ENCODE results near the gene SEPTIN6. TPM values are rescaled to one million over a fixed set of nuclear protein-coding genes. Genes with fewer than 3 reads are reported as not detected.

Gene SEPTIN6
- total and polyA plus RNA-seq, 2 donors (not counting 1 experiment from before 2014, with no cell fraction given), result 5.6 to 12.8 TPM

DNA sequence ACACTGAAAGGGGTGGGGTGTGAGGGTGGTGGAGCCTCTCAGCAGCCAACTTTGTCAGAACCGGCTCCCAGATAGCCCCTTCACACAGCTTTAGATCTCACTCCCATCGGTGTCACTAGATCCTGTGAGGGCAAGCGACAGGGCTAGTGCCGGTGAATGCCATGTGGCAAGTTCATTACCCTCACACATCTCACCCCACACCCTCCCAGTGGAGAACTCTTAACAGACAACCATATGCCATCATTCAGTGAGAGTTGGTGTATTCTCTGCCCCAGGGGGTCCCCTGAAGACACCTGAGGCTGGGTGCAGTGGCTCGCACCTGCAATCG lies 15.3 kb downstream of the SEPTIN6 start:
- Histone ChIP-seq H2AFZ (ENCODE audit: low read length) (no peak overlapping the region), H3K27ac (ENCODE audit: insufficient read depth, low read length) (no peak overlapping the region), H3K9ac (ENCODE audit: insufficient read depth, low read length) (no peak overlapping the region), H3K4me1 (ENCODE audit: control insufficient read depth, extremely low read depth, insufficient read depth, low read length) (no peaks in the 10 kb centered on the region), H3K79me2 (ENCODE audit: control insufficient read depth, insufficient read depth, low read length) (no peaks in the 10 kb centered on the region), H4K20me1 (ENCODE audit: control insufficient read depth, extremely low read depth, insufficient read depth, low read length) (no peaks in the 10 kb centered on the region), H3K4me3 (replicated peaks in 1 of 4; ENCODE audit: control extremely low read depth in 1 of 4, insufficient read depth in 1 of 4, low read depth in 3 of 4, low read length in 4 of 4) (no peak overlapping the region), H3K9me3 (ENCODE audit: control insufficient read depth, insufficient read depth, low read depth, low read length) (no peaks in the 10 kb centered on the region), H3K27me3 (ENCODE audit: control insufficient read depth, insufficient read depth, low read length) (no peaks in the 10 kb centered on the region), H3K4me2 (ENCODE audit: extremely low read depth, insufficient read depth, low read length) (no peak overlapping the region), H3K36me3 (ENCODE audit: control insufficient read depth, insufficient read depth, low read length) (no peaks in the 10 kb centered on the region)
- TF ChIP-seq, protein P1, sequence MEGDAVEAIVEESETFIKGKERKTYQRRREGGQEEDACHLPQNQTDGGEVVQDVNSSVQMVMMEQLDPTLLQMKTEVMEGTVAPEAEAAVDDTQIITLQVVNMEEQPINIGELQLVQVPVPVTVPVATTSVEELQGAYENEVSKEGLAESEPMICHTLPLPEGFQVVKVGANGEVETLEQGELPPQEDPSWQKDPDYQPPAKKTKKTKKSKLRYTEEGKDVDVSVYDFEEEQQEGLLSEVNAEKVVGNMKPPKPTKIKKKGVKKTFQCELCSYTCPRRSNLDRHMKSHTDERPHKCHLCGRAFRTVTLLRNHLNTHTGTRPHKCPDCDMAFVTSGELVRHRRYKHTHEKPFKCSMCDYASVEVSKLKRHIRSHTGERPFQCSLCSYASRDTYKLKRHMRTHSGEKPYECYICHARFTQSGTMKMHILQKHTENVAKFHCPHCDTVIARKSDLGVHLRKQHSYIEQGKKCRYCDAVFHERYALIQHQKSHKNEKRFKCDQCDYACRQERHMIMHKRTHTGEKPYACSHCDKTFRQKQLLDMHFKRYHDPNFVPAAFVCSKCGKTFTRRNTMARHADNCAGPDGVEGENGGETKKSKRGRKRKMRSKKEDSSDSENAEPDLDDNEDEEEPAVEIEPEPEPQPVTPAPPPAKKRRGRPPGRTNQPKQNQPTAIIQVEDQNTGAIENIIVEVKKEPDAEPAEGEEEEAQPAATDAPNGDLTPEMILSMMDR (conservative IDR thresholded peaks at IDR 0.05 in 1 of 2, IDR thresholded peaks at IDR 0.05 in 1 of 2; ENCODE audit: low read depth in 1 of 2, low read length in 2 of 2), result no peak
- no peak for TF ChIP-seq EZH2 (IDR thresholded peaks at IDR 0.05; ENCODE audit: low read length, missing control alignments)
- DNase-seq (ENCODE audit: low read depth in 2 of 2), result no peak

DNA sequence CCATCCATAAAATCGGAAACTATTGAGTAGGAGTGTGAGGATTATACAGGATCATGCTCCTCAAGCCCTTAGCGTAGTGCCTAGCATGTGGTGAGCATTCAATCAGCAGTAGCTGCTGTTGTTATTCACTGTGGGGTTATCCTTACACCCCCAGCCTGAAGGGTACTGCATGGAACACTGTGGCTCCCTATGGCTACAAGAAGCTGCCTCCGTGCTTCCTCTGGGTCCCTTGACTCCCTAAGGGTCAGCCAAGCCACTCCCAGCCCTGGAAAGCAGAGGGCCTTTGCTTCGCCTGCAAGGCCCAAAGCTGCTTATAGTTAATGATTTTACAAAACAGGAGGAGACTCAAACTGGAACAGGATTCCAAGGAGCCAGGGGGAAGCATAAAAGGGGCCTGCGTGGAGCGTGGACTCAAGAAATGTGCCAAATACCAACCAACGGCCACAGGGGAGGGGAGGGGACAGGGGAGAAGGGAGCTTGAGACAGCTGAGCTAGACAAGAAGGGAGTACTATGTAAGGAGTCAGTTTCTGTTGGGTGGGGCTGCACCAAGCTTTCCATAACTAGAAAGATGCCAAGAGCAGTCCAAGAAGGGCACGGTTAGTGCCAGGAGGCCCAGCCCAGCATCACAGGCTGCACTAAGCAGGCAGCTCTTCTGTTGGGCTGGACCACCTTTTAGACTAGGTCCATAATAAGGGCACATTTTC lies 15.9 kb downstream of the SEPTIN6 start:
- Histone ChIP-seq H3K9me3 (ENCODE audit: control insufficient read depth, insufficient read depth, low read depth, low read length) (no peaks in the 10 kb centered on the region), H3K4me3 (replicated peaks in 1 of 4; ENCODE audit: control extremely low read depth in 1 of 4, insufficient read depth in 1 of 4, low read depth in 3 of 4, low read length in 4 of 4) (no peak overlapping the region), H3K36me3 (ENCODE audit: control insufficient read depth, insufficient read depth, low read length) (no peaks in the 10 kb centered on the region), H3K9ac (ENCODE audit: insufficient read depth, low read length) (no peak overlapping the region), H3K27ac (ENCODE audit: insufficient read depth, low read length) (no peak overlapping the region), H4K20me1 (ENCODE audit: control insufficient read depth, extremely low read depth, insufficient read depth, low read length) (no peaks in the 10 kb centered on the region), H3K27me3 (ENCODE audit: control insufficient read depth, insufficient read depth, low read length) (no peaks in the 10 kb centered on the region), H3K79me2 (ENCODE audit: control insufficient read depth, insufficient read depth, low read length) (no peaks in the 10 kb centered on the region), H3K4me2 (ENCODE audit: extremely low read depth, insufficient read depth, low read length) (no peak overlapping the region), H2AFZ (ENCODE audit: low read length) (no peak overlapping the region), H3K4me1 (ENCODE audit: control insufficient read depth, extremely low read depth, insufficient read depth, low read length) (no peaks in the 10 kb centered on the region)
- no peak for DNase-seq (ENCODE audit: low read depth in 2 of 2)
- TF ChIP-seq EZH2 (IDR thresholded peaks at IDR 0.05; ENCODE audit: low read length, missing control alignments), result no peak
- TF ChIP-seq, protein P1 (conservative IDR thresholded peaks at IDR 0.05 in 1 of 2, IDR thresholded peaks at IDR 0.05 in 1 of 2; ENCODE audit: low read depth in 1 of 2, low read length in 2 of 2), result no peak

DNA sequence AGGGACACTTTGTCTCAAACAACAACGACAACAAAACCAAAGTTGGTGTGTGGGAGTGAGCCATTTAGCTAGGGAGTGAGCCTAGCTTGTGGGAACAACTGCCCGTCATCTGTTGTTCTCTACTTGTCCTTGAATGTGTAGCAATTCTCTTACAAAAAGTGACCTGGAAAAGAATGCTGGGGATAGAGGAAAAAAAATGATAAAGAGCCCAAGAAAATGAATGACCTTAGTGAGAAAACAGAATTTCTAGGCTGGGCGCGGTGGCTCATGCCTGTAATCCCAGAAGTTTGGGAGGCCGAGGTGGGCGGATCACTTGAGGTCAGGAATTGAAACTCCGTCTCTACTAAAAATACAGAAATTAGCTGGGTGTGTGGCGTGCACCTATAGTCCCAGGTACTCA lies 19.6 kb downstream of the SEPTIN6 start:
- Histone ChIP-seq H3K4me2 (ENCODE audit: extremely low read depth, insufficient read depth, low read length) (no peak overlapping the region), H3K4me3 (replicated peaks in 1 of 4; ENCODE audit: control extremely low read depth in 1 of 4, insufficient read depth in 1 of 4, low read depth in 3 of 4, low read length in 4 of 4) (no peak overlapping the region), H3K9ac (ENCODE audit: insufficient read depth, low read length) (no peak overlapping the region), H3K79me2 (ENCODE audit: control insufficient read depth, insufficient read depth, low read length) (no peaks in the 10 kb centered on the region), H3K9me3 (ENCODE audit: control insufficient read depth, insufficient read depth, low read depth, low read length) (no peaks in the 10 kb centered on the region), H3K36me3 (ENCODE audit: control insufficient read depth, insufficient read depth, low read length) (no peaks in the 10 kb centered on the region), H3K27ac (ENCODE audit: insufficient read depth, low read length) (no peak overlapping the region), H3K27me3 (ENCODE audit: control insufficient read depth, insufficient read depth, low read length) (no peaks in the 10 kb centered on the region), H2AFZ (ENCODE audit: low read length) (no peak overlapping the region), H4K20me1 (ENCODE audit: control insufficient read depth, extremely low read depth, insufficient read depth, low read length) (no peaks in the 10 kb centered on the region), H3K4me1 (ENCODE audit: control insufficient read depth, extremely low read depth, insufficient read depth, low read length) (no peaks in the 10 kb centered on the region)
- no peak for DNase-seq (ENCODE audit: low read depth in 2 of 2)
- TF ChIP-seq, protein P1 (conservative IDR thresholded peaks at IDR 0.05 in 1 of 2, IDR thresholded peaks at IDR 0.05 in 1 of 2; ENCODE audit: low read depth in 1 of 2, low read length in 2 of 2), result no peak
- TF ChIP-seq EZH2 (IDR thresholded peaks at IDR 0.05; ENCODE audit: low read length, missing control alignments), result no peak
